SK-N-MC (cell line): ENCODE measurements around the gene TIMM50.

Experiments used
- DNase-seq: peaks from one replicate; pipeline ENCODE4 v3.0.0-alpha.2; 2011; ENCODE audit warnings: low read depth, low spot score
- H3K27ac ChIP-seq: fragments of 200-600 bp; sonication (generic); 2 replicates; pipeline ENCODE4 v1.5.1; 2016; ENCODE audit warnings: mixed run types
- H3K36me3 ChIP-seq: fragments of 200-600 bp; sonication (generic); 2 replicates; pipeline ENCODE4 v1.6.1; 2017; ENCODE audit warnings: antibody characterized with exemption, low read length, mixed read lengths; ENCODE audit not compliant: insufficient read depth
- H3K4me3 ChIP-seq: fragments of 200-600 bp; sonication (generic); 2 replicates; pipeline ENCODE4 v1.5.1; 2016
- H3K9ac ChIP-seq: fragments of 200-600 bp; sonication (generic); 2 replicates; pipeline ENCODE4 v1.8.0; 2017; ENCODE audit warnings: mixed run types, mixed read lengths; ENCODE audit not compliant: insufficient read length
- H3K9me3 ChIP-seq: fragments of 200-600 bp; sonication (generic); 2 replicates; pipeline ENCODE4 v1.6.1; 2017; ENCODE audit warnings: low read depth, mild to moderate bottlenecking, antibody characterized with exemption, low read length, moderate library complexity, mixed read lengths
- EZH2 ChIP-seq: fragments of 200-600 bp; sonication (generic); IDR thresholded peaks from one replicate; pipeline ENCODE4 v1.6.1; 2017; ENCODE audit warnings: antibody characterized with exemption
- FOXP2 ChIP-seq: optimal IDR thresholded peaks from 2 replicates; pipeline ENCODE3; 2011; ENCODE audit warnings: mild to moderate bottlenecking, moderate library complexity; ENCODE audit not compliant: insufficient read depth; ENCODE audit errors: extremely low read length, control extremely low read depth
- POLR2AphosphoS5 ChIP-seq: IDR thresholded peaks from 2 replicates; pipeline ENCODE4 v1.6.1; 2012; ENCODE audit warnings: mild to moderate bottlenecking, low read depth, low read length, borderline replicate concordance

TIMM50 gene

GRCh38 chr19:39515551-39516191 lies 35.0 kb downstream of the TIMM50 start:
- H3K4me3 ChIP-seq = peak overlapping the region; percentile 55
- H3K27ac ChIP-seq = no peak overlapping the region
- no peak for DNase-seq
- no peak overlapping the region for H3K9ac ChIP-seq
- peak; percentile 70 for TF ChIP-seq EZH2
- no peak for TF ChIP-seq POLR2AphosphoS5
- no peaks in the 10 kb centered on the region for H3K9me3 ChIP-seq
- H3K36me3 ChIP-seq = no peaks in the 10 kb centered on the region

- no peak overlapping the region for H3K4me3 ChIP-seq
- no peak overlapping the region for H3K27ac ChIP-seq
- TF ChIP-seq FOXP2 (no peak), POLR2AphosphoS5 (no peak), EZH2 (no peak)
- H3K9me3 ChIP-seq = no peaks in the 10 kb centered on the region
- H3K36me3 ChIP-seq = no peaks in the 10 kb centered on the region
- DNase-seq = no peak
- no peak overlapping the region for H3K9ac ChIP-seq
Observed at GRCh38 chr19:39516270-39516669, 35.6 kb downstream of the TIMM50 start.

- Histone ChIP-seq H3K9me3 (no peaks in the 10 kb centered on the region), H3K9ac (no peak overlapping the region), H3K36me3 (no peaks in the 10 kb centered on the region), H3K4me3 (no peak overlapping the region), H3K27ac (no peak overlapping the region)
- DNase-seq = no peak
- TF ChIP-seq FOXP2 = no peak
- no peak for TF ChIP-seq EZH2
- no peak for TF ChIP-seq POLR2AphosphoS5
Observed at GRCh38 chr19:39517432-39517831, 36.8 kb downstream of the TIMM50 start.

GRCh38 chr19:39518458-39518857 lies 37.8 kb downstream of the TIMM50 start:
- no peak overlapping the region for H3K27ac ChIP-seq
- TF ChIP-seq FOXP2 (no peak), EZH2 (no peak), POLR2AphosphoS5 (no peak)
- H3K9me3 ChIP-seq = no peaks in the 10 kb centered on the region
- no peak overlapping the region for H3K4me3 ChIP-seq
- H3K9ac ChIP-seq = no peak overlapping the region
- no peaks in the 10 kb centered on the region for H3K36me3 ChIP-seq
- no peak for DNase-seq

- Histone ChIP-seq H3K4me3 (no peak overlapping the region), H3K27ac (no peak overlapping the region), H3K36me3 (no peaks in the 10 kb centered on the region), H3K9ac (no peak overlapping the region), H3K9me3 (no peaks in the 10 kb centered on the region)
- no peak for DNase-seq
- no peak for TF ChIP-seq POLR2AphosphoS5
- TF ChIP-seq EZH2 = no peak
Observed at GRCh38 chr19:39518975-39519374, 38.3 kb downstream of the TIMM50 start.

GRCh38 chr19:39520541-39521484 lies 40.2 kb downstream of the TIMM50 start:
- Histone ChIP-seq H3K9ac (no peak overlapping the region), H3K9me3 (no peaks in the 10 kb centered on the region), H3K36me3 (no peaks in the 10 kb centered on the region), H3K4me3 (no peak overlapping the region), H3K27ac (no peak overlapping the region)
- TF ChIP-seq FOXP2 (no peak), EZH2 (no peak), POLR2AphosphoS5 (no peak)
- DNase-seq = no peak

GRCh38 chr19:39524495-39524894 lies 43.9 kb downstream of the TIMM50 start:
- Histone ChIP-seq H3K9me3 (no peaks in the 10 kb centered on the region), H3K4me3 (no peak overlapping the region), H3K9ac (no peak overlapping the region), H3K36me3 (no peaks in the 10 kb centered on the region), H3K27ac (no peak overlapping the region)
- TF ChIP-seq POLR2AphosphoS5 (no peak), EZH2 (no peak), FOXP2 (no peak)
- DNase-seq = no peak

GRCh38 chr19:39525205-39525604 lies 44.6 kb downstream of the TIMM50 start:
- Histone ChIP-seq H3K4me3 (no peak overlapping the region), H3K9me3 (no peaks in the 10 kb centered on the region), H3K9ac (no peak overlapping the region), H3K36me3 (no peaks in the 10 kb centered on the region), H3K27ac (no peak overlapping the region)
- no peak for TF ChIP-seq POLR2AphosphoS5
- TF ChIP-seq EZH2 = no peak
- no peak for TF ChIP-seq FOXP2
- DNase-seq = no peak
